H9 (cell line): ENCODE measurements around the gene ZKSCAN3. TPM values are rescaled to one million over a fixed set of nuclear protein-coding genes. Genes with fewer than 3 reads are reported as not detected.

Source experiments
- DNase-seq: peaks from one replicate; pipeline ENCODE4 v3.0.0-alpha.2; 2017
- H2AFZ ChIP-seq: one replicate; pipeline ENCODE4 v1.6.1; 2013; ENCODE audit warnings: mild to moderate bottlenecking, low read length, control low read depth, moderate library complexity
- H2AK5ac ChIP-seq: 2 replicates; pipeline ENCODE4 v1.6.1; 2013; ENCODE audit warnings: low read length, control low read depth, mixed read lengths; ENCODE audit not compliant: insufficient read length
- H2BK120ac ChIP-seq: one replicate; pipeline ENCODE4 v1.6.1; 2013; ENCODE audit warnings: low read depth, mild to moderate bottlenecking, low read length, control low read depth, inconsistent platforms; ENCODE audit not compliant: poor library complexity, severe bottlenecking
- H2BK12ac ChIP-seq: 2 replicates; pipeline ENCODE4 v1.6.1; 2013; ENCODE audit warnings: low read length, control low read depth, mixed read lengths, low read depth; ENCODE audit not compliant: insufficient read length
- H2BK15ac ChIP-seq: 2 replicates; pipeline ENCODE4 v1.6.1; 2013; ENCODE audit warnings: low read depth, low read length, control low read depth
- H2BK20ac ChIP-seq: one replicate; pipeline ENCODE4 v1.6.1; 2013; ENCODE audit warnings: low read depth, mild to moderate bottlenecking, low read length, control low read depth, inconsistent platforms; ENCODE audit not compliant: poor library complexity, severe bottlenecking
- H2BK5ac ChIP-seq: 2 replicates; pipeline ENCODE4 v1.6.1; 2013; ENCODE audit warnings: low read length, control low read depth, mixed read lengths; ENCODE audit not compliant: insufficient read length
- H3K14ac ChIP-seq: 2 replicates; pipeline ENCODE4 v1.6.1; 2013; ENCODE audit warnings: low read length, control low read depth; ENCODE audit not compliant: insufficient read depth
- H3K18ac ChIP-seq: 2 replicates; pipeline ENCODE4 v1.6.1; 2013; ENCODE audit warnings: low read depth, mild to moderate bottlenecking, mixed read lengths, low read length, control low read depth; ENCODE audit not compliant: insufficient read length
- H3K23ac ChIP-seq: 2 replicates; pipeline ENCODE4 v1.6.1; 2013; ENCODE audit warnings: low read length, control low read depth, mixed read lengths, low read depth; ENCODE audit not compliant: insufficient read length
- H3K23me2 ChIP-seq: 2 replicates; pipeline ENCODE4 v1.6.1; 2013; ENCODE audit warnings: low read depth, mild to moderate bottlenecking, mixed read lengths, low read length, control low read depth; ENCODE audit not compliant: insufficient read length, poor library complexity, severe bottlenecking
- H3K27ac ChIP-seq: 2 replicates; pipeline ENCODE4 v1.5.1; 2013; ENCODE audit warnings: low read length, control low read depth, mixed read lengths, low read depth; ENCODE audit not compliant: insufficient read length
- H3K27me3 ChIP-seq: 2 replicates; pipeline ENCODE4 v1.6.1; 2013; ENCODE audit warnings: low read length, control low read depth, inconsistent platforms; ENCODE audit not compliant: insufficient read depth
- H3K4ac ChIP-seq: 2 replicates; pipeline ENCODE4 v1.6.1; 2013; ENCODE audit warnings: low read depth, mild to moderate bottlenecking, control low read depth, inconsistent platforms, low read length, moderate library complexity
- H3K4me1 ChIP-seq: 2 replicates; pipeline ENCODE4 v1.6.1; 2013; ENCODE audit warnings: low read length, control low read depth, inconsistent platforms; ENCODE audit not compliant: insufficient read depth
- H3K4me2 ChIP-seq: 2 replicates; pipeline ENCODE4 v1.6.1; 2013; ENCODE audit warnings: low read length, control low read depth, mixed read lengths; ENCODE audit not compliant: insufficient read length, insufficient read depth
- H3K56ac ChIP-seq: 2 replicates; pipeline ENCODE4 v1.6.1; 2013; ENCODE audit warnings: low read depth, mild to moderate bottlenecking, mixed read lengths, low read length, control low read depth; ENCODE audit not compliant: insufficient read length
- H3K79me1 ChIP-seq: 2 replicates; pipeline ENCODE4 v1.6.1; 2013; ENCODE audit warnings: low read depth, mild to moderate bottlenecking, moderate library complexity, low read length, control low read depth, inconsistent platforms; ENCODE audit not compliant: insufficient read depth, poor library complexity, severe bottlenecking
- H3K79me2 ChIP-seq: 2 replicates; pipeline ENCODE4 v1.6.1; 2013; ENCODE audit warnings: low read length, control low read depth, inconsistent platforms; ENCODE audit not compliant: insufficient read depth
- H3K9ac ChIP-seq: 2 replicates; pipeline ENCODE4 v1.6.1; 2013; ENCODE audit warnings: low read length, control low read depth, mixed read lengths; ENCODE audit not compliant: insufficient read length; ENCODE audit errors: extremely low read depth
- H3K9me3 ChIP-seq: one replicate; pipeline ENCODE4 v1.6.1; 2013; ENCODE audit warnings: low read depth, low read length, inconsistent platforms; ENCODE audit not compliant: control insufficient read depth
- H3T11ph ChIP-seq: one replicate; pipeline ENCODE4 v1.6.1; 2013; ENCODE audit warnings: mild to moderate bottlenecking, low read length, control low read depth, inconsistent platforms
- H4K20me1 ChIP-seq: one replicate; pipeline ENCODE4 v1.6.1; 2013; ENCODE audit not compliant: control insufficient read depth, insufficient read length, insufficient read depth
- H4K5ac ChIP-seq: 2 replicates; pipeline ENCODE4 v1.6.1; 2013; ENCODE audit warnings: low read depth, mild to moderate bottlenecking, mixed read lengths, low read length, control low read depth; ENCODE audit not compliant: insufficient read length
- H4K8ac ChIP-seq: replicated peaks from 2 replicates; pipeline ENCODE4 v1.6.1; 2013; ENCODE audit warnings: low read length, control low read depth, mixed read lengths, low read depth; ENCODE audit not compliant: insufficient read length
- H4K91ac ChIP-seq: 2 replicates; pipeline ENCODE4 v1.6.1; 2013; ENCODE audit warnings: low read depth, mild to moderate bottlenecking, moderate library complexity, mixed read lengths, low read length, control low read depth; ENCODE audit not compliant: insufficient read length
- H3K27ac Mint-ChIP-seq, 3 experiments: 2 replicates in 2 of 3; 3 replicates in 1 of 3; pipeline ENCODE4 v1.8.0; 2020 to 2021; ENCODE audit warnings: mixed read lengths in 3 of 3, mild to moderate bottlenecking in 1 of 3, moderate library complexity in 1 of 3
- H3K27me3 Mint-ChIP-seq: 2 replicates; pipeline ENCODE4 v1.8.0; 2021; ENCODE audit warnings: low read depth, mild to moderate bottlenecking, moderate library complexity, mixed read lengths
- H3K36me3 Mint-ChIP-seq, 3 experiments: 2 replicates in 2 of 3; 3 replicates in 1 of 3; pipeline ENCODE4 v1.8.0; 2020 to 2021; ENCODE audit warnings: low read depth in 3 of 3, mixed read lengths in 3 of 3; ENCODE audit not compliant: insufficient read depth in 1 of 3
- H3K4me1 Mint-ChIP-seq, 2 experiments: 2 replicates each; pipeline ENCODE4 v1.8.0; 2020; ENCODE audit warnings: mixed read lengths in 2 of 2
- H3K4me3 Mint-ChIP-seq, 2 experiments: 2 replicates in 1 of 2; 3 replicates in 1 of 2; pipeline ENCODE4 v1.8.0; 2020 to 2021; ENCODE audit warnings: mild to moderate bottlenecking in 2 of 2, mixed read lengths in 2 of 2, moderate library complexity in 1 of 2
- H3K9me3 Mint-ChIP-seq, 2 experiments: 2 replicates in 1 of 2; 3 replicates in 1 of 2; pipeline ENCODE4 v1.8.0; 2020; ENCODE audit warnings: mild to moderate bottlenecking in 2 of 2, mixed read lengths in 2 of 2, moderate library complexity in 1 of 2
- CTCF ChIP-seq: fragments of 200-600 bp; sonication (generic); conservative IDR thresholded peaks from 3 replicates; pipeline ENCODE4 v1.8.0; 2021; ENCODE audit warnings: antibody characterized with exemption, mild to moderate bottlenecking
- WGBS: extraction: QIAGEN DNeasy Blood & Tissue Kit; methylation state at CpG from one replicate; pipeline ENCODE4 v1.1.7; 2013; ENCODE audit warnings: missing lambda C conversion rate, low lambda C conversion rate, mixed read lengths; ENCODE audit not compliant: insufficient read length; ENCODE audit errors: extremely low coverage; 5-methylcytosine and 5-hydroxymethylcytosine counted together
- total RNA-seq: library from RNA; stranded (reverse); gene quantifications from 2 replicates; pipeline ENCODE4 v1.2.1, GENCODE V29; 2021

ZKSCAN3 gene
- total RNA-seq, 1 experiment from 2014 or later: 8.7 TPM

- no peak overlapping the region for H2BK5ac ChIP-seq
- no peaks in the 10 kb centered on the region for H4K20me1 ChIP-seq
- DNase-seq: no peak
- H4K5ac ChIP-seq: no peak overlapping the region
- H3K36me3 Mint-ChIP-seq: no peaks in the 10 kb centered on the region
- no peak overlapping the region for H2AK5ac ChIP-seq
- H3K23ac ChIP-seq: no peak overlapping the region
- no peak overlapping the region for H4K8ac ChIP-seq
- no peak overlapping the region for H3K9ac ChIP-seq
- H3K27me3 Mint-ChIP-seq: peaks cover 29% of the 10 kb centered on the region
- H3K4ac ChIP-seq: no peak overlapping the region
- H3K27me3 ChIP-seq: no peaks in the 10 kb centered on the region; the same call in 1 of the 2 replicates
- no peak overlapping the region for H2BK20ac ChIP-seq
- no peak overlapping the region for H2BK120ac ChIP-seq
- H3K14ac ChIP-seq: no peak overlapping the region
- H3K23me2 ChIP-seq: no peaks in the 10 kb centered on the region
- no peak overlapping the region; a peak in 1 of 5 replicates for H3K4me3 Mint-ChIP-seq
- H3K56ac ChIP-seq: no peak overlapping the region
- H3K79me2 ChIP-seq: no peaks in the 10 kb centered on the region
- H2BK15ac ChIP-seq: no peak overlapping the region
- no peak overlapping the region for H3K4me2 ChIP-seq
- H3K4me1 ChIP-seq: no peaks in the 10 kb centered on the region
- no peak overlapping the region for H3T11ph ChIP-seq
- no peak overlapping the region for H4K91ac ChIP-seq
- H3K27ac Mint-ChIP-seq: no peak overlapping the region
- no peaks in the 10 kb centered on the region for H3K79me1 ChIP-seq
- H3K18ac ChIP-seq: no peak overlapping the region
- H3K9me3 Mint-ChIP-seq: no peaks in the 10 kb centered on the region
- TF ChIP-seq CTCF: no peak
- WGBS: no CpG with 5 or more reads among the region's 1 CpG
- H3K4me1 Mint-ChIP-seq: peaks cover 0 to 4% of the 10 kb centered on the region in 2 experiments; a peak in 1 of 4 replicates
- no peak overlapping the region for H2BK12ac ChIP-seq
- no peaks in the 10 kb centered on the region for H3K9me3 ChIP-seq
- H3K27ac ChIP-seq: no peak overlapping the region
- no peak overlapping the region for H2AFZ ChIP-seq
Measured at GRCh38 chr6:28343898-28344677, 5.7 kb upstream of the ZKSCAN3 start.
